Small intestine (tissue), 7 donors: ENCODE measurements around the gene PRKAG2. TPM values are rescaled to one million over a fixed set of nuclear protein-coding genes. Genes with fewer than 3 reads are reported as not detected.

ENCODE experiments used
- DNase-seq, 2 donors: peaks; one replicate each; pipeline versions ENCODE4 v3.0.0 to v3.0.0-alpha.2; 2013
- FAIRE-seq: peaks from 2 replicates; lab custom pipeline; 2012; peaks lifted over from hg19 to GRCh38; lab: Jason Lieb, UNC
- H3K27ac ChIP-seq, 3 donors: one replicate each; pipeline ENCODE4 v1.5.1; 2013; ENCODE audit warnings: low read length in 2 of 3, mild to moderate bottlenecking in 2 of 3, control low read depth in 1 of 3, inconsistent platforms in 1 of 3, low read depth in 1 of 3, moderate library complexity in 1 of 3
- H3K27me3 ChIP-seq, 3 donors: one replicate each; pipeline ENCODE4 v1.6.1; 2013; ENCODE audit warnings: low read length in 3 of 3, inconsistent platforms in 1 of 3; ENCODE audit not compliant: control insufficient read depth in 3 of 3, insufficient read depth in 3 of 3
- H3K36me3 ChIP-seq, 3 donors: one replicate each; pipeline ENCODE4 v1.6.1; 2013; ENCODE audit warnings: low read length in 3 of 3, inconsistent platforms in 1 of 3, low read depth in 1 of 3, mild to moderate bottlenecking in 1 of 3, moderate library complexity in 1 of 3; ENCODE audit not compliant: control insufficient read depth in 3 of 3, insufficient read depth in 2 of 3
- H3K4me1 ChIP-seq, 3 donors: one replicate each; pipeline ENCODE4 v1.6.1; 2013; ENCODE audit warnings: low read length in 2 of 3, inconsistent platforms in 1 of 3, low read depth in 1 of 3, mild to moderate bottlenecking in 1 of 3, moderate library complexity in 1 of 3; ENCODE audit not compliant: control insufficient read depth in 3 of 3, insufficient read depth in 2 of 3
- H3K4me3 ChIP-seq, 3 donors: one replicate each; pipeline ENCODE4 v1.5.1; 2013; ENCODE audit warnings: low read length in 3 of 3, control low read depth in 1 of 3, inconsistent platforms in 1 of 3, low read depth in 1 of 3, mild to moderate bottlenecking in 1 of 3, moderate library complexity in 1 of 3
- H3K9me3 ChIP-seq, 2 donors: one replicate each; pipeline ENCODE4 v1.6.1; 2013; ENCODE audit warnings: low read depth in 1 of 2, low read length in 1 of 2; ENCODE audit not compliant: control insufficient read depth in 2 of 2, insufficient read depth in 1 of 2
- WGBS, 3 donors: extraction: QIAGEN DNeasy Blood & Tissue Kit; methylation state at CpG; one replicate each; pipeline ENCODE4 v1.1.7; 2013; 5-methylcytosine and 5-hydroxymethylcytosine counted together
- polyA plus RNA-seq, 4 donors: library from polyadenylated mRNA; stranded (reverse) in 3 of 4; unstranded in 1 of 4; fragments of 200-250 nt in 3 of 4; fragments of 120-200 nt in 1 of 4; gene quantifications; one replicate each; pipeline versions ENCODE4 v1.2.1 to v1.2.3, GENCODE V29; 2013
- donor health status: healthy with polysubstance abuse.
- donor health status: control.
- donor health status: control.
- donor health status: Bipolar disorder and iron deficiency.
- donor health status: healthy.

The PRKAG2 gene
- polyA plus RNA-seq, 4 donors = 26.3 to 57.9 (median 49.4) TPM

DNA sequence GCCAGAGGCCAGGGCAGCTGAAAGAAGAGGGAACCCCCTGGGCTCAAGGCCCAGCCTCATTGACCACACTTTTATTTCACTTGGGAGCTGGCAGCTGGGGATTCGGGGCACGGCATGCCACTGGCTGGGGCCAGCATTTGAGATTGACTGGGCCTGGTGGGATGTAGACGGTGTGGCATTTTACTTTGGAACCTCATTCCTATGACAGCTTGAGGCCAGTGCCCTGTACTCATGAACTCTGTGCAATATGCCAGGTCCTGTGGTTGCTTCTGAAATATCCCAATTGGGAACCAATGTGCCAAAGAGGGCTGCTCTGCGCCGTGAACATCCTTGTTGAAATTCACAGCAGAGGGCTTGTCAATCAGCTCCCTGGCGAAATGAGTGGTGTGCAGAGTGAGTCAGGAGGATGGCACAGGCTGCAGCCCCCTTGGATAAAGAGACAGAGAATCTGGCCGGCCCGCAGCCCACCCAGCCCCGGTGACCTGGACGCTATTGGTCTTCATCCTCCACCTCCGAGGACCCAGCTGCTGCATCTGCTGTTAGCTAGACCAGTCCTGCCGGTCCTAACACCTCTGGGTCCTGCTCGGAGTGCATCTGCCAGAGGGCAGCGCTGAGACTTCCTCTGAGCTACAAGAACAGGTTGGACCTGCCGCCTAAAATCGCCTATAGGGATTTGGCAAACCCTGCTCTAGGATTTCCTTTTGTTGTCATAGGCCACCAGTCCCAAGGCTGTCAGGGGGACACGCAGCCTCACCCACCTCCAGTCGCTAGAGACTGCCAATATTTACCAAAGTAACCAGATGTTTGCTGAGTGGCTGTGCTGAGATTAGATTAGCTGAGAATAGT, 58.0 kb downstream of the PRKAG2 start:
- H3K4me3 ChIP-seq = no peak overlapping the region
- WGBS, 3 donors = 35 to 71% (median 40%) methylated on average over 18 of the region's 18 CpGs
- peaks cover 0 to 38% (median 0%) of the 10 kb centered on the region in 3 donors for H3K36me3 ChIP-seq
- DNase-seq = peak; percentile 56 to 64
- no peaks in the 10 kb centered on the region for H3K9me3 ChIP-seq
- no peak for FAIRE-seq
- H3K27ac ChIP-seq = peak overlapping the region; percentile 71 to 93 (median 81)
- peaks cover 8 to 78% (median 10%) of the 10 kb centered on the region in 3 donors for H3K4me1 ChIP-seq
- no peaks in the 10 kb centered on the region for H3K27me3 ChIP-seq

DNA sequence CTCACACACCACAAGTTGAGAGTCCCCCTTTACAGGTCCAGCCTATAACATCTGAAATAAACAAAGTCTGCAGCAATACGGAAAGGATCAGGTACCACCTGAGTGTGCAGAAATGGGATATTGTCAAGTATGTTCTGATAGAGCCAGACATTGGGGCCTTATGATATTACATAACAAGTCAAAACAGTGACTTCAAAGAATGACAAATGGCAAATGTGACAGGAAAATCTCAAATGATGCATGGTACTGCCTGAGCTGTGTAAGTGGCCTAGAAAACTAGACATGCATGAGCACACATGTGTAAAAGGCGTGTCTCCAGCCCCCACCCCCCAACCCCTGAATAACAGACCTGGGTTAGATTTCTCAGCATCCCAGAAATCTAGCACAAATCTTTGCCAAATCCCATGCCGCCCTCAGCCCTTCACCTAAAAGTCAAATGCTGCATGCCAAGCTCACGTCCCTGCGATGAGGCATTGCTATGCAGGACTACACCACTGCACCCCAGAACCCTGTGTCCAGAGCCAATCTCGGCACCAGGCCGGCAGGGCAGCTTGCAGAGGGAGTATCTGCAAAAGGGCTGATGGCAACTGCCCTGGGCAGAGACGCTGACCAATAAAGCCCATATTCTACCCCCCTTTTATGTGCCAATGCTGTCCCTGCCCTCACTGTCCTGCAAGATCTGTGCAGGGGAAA, 58.8 kb downstream of the PRKAG2 start:
- DNase-seq (no peak), FAIRE-seq (no peak)
- H3K36me3 ChIP-seq = peaks cover 0 to 45% (median 0%) of the 10 kb centered on the region in 3 donors
- H3K9me3 ChIP-seq = no peaks in the 10 kb centered on the region
- H3K4me1 ChIP-seq = peaks cover 7 to 76% (median 8%) of the 10 kb centered on the region in 3 donors
- no peaks in the 10 kb centered on the region for H3K27me3 ChIP-seq
- H3K4me3 ChIP-seq = no peak overlapping the region
- peak overlapping the region in 1 of 3 donors; percentile 93 for H3K27ac ChIP-seq
- WGBS, 3 donors = 90 to 92% (median 91%) methylated on average over 8 of the region's 8 CpGs

DNA sequence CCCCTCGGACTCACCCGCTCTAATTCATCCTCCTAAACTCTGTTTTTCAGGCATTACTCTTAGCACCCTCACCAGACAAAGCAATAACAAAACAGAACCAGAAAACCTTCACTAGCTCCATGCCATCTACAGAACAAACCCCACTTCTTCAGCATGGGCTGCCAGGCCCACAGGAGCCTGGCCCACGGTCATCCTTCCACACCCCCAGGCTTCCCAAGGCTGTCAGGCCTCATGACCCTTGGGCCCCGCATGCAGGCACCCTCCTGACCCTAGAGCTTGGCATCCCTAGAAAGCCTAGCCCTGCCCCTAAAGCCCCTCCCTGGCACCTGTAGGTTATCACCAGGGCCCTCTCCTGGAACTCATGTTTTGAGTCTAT, 59.6 kb downstream of the PRKAG2 start:
- FAIRE-seq (no peak), DNase-seq (no peak)
- peaks cover 7 to 73% (median 8%) of the 10 kb centered on the region in 3 donors for H3K4me1 ChIP-seq
- H3K9me3 ChIP-seq = no peaks in the 10 kb centered on the region
- peaks cover 0 to 47% (median 0%) of the 10 kb centered on the region in 3 donors for H3K36me3 ChIP-seq
- H3K27me3 ChIP-seq = no peaks in the 10 kb centered on the region
- 85 to 91% (median 86%) methylated on average over 4 of the region's 4 CpGs for WGBS, 3 donors
- no peak overlapping the region for H3K27ac ChIP-seq
- no peak overlapping the region for H3K4me3 ChIP-seq

DNA sequence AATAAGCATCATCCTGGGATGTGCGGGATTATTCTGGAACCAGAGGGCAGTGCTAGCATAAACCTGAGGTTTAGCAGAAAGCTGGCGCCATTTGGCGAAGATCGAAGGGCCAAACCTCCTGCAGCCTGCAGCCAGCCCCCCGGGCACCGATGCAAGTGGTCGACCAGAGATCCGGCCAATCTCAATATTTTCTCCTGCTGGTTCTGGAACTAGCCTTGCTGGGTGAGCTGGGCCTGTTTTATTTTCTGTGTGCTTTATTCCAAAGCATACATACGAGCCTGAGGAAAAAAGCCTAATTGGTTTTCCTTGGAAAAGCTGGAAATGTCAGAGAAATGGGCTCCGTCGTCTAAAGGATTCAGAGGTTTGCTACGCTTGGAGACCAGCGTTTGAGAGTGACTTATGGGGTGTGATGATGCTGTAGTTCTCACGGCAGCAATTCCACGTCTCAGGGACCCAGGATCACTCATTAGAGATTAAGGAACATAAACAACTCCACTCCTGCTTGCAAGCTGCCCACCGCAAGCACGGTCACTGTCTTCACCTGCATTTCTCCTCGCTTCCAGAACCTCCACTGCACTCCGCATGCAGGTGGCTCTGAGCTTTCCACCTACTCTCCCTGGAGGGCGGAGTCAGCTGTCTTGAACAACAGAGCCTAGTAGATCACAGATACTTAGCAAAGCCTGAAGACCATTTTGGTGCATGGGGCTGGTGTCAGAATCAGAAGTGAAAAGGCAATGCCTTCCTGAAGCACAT, 60.2 kb downstream of the PRKAG2 start:
- FAIRE-seq (no peak), DNase-seq (no peak)
- H3K4me1 ChIP-seq = peaks cover 5 to 72% (median 7%) of the 10 kb centered on the region in 3 donors
- H3K27ac ChIP-seq = no peak overlapping the region
- 94 to 95% (median 94%) methylated on average over 20 of the region's 20 CpGs for WGBS, 3 donors
- no peaks in the 10 kb centered on the region for H3K9me3 ChIP-seq
- H3K27me3 ChIP-seq = no peaks in the 10 kb centered on the region
- H3K36me3 ChIP-seq = peaks cover 0 to 41% (median 0%) of the 10 kb centered on the region in 3 donors
- no peak overlapping the region for H3K4me3 ChIP-seq

DNA sequence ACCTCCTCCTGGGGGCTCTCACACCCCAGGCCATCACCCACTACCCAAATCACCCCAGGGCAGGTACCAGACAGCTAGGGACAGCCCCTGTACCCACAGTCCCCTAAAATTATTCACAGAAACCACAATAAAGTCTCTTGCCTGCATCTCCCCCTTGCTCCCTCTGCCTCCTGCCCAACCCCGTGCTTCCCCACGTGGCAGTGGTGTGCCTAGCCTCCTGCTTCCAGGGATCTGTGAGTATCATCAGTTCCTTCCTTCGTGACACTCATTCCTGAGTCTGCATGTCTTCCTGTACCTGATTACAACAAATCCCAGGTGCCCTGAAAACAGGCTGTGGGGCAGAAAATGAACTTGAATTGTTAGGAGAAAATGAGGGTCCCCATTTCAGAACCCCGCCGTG, 61.5 kb downstream of the PRKAG2 start:
- no peak overlapping the region for H3K27ac ChIP-seq
- FAIRE-seq (no peak), DNase-seq (no peak)
- peaks cover 0 to 48% (median 0%) of the 10 kb centered on the region in 3 donors for H3K36me3 ChIP-seq
- H3K9me3 ChIP-seq = no peaks in the 10 kb centered on the region
- peaks cover 0 to 72% (median 2%) of the 10 kb centered on the region in 3 donors for H3K4me1 ChIP-seq
- 83 to 93% (median 86%) methylated on average over 5 of the region's 5 CpGs for WGBS, 3 donors
- no peak overlapping the region for H3K4me3 ChIP-seq
- no peaks in the 10 kb centered on the region for H3K27me3 ChIP-seq

DNA sequence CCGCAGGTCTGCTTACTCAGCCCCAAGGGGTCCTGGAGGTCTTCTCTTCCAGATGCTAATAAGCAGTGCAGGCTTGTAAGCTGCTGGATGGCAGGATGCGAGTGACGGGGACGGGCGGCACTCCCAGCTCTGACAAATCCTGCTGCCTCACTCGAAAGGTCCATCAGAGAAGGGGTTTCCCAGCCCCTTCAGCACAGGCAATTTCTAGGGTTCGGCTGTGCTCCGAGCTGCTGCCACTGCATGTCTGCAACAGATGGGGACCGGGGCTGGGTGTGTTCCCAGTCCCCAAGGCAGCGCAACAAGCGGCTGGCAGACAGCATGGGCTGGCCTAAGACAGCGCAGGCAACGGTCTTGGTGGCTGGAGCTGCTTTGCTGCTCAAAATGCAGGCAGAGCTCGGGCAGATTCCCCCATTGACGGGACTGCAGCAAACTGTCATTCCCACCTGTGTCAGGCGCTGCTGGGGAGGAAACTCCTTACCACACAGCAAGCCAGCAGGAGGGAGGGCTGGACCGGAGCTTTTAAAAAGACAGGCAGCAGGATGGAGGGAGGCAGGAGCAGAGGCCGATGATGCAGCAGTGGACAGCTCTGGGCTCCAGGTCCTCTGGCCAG, 62.4 kb downstream of the PRKAG2 start:
- H3K4me3 ChIP-seq = no peak overlapping the region

DNA sequence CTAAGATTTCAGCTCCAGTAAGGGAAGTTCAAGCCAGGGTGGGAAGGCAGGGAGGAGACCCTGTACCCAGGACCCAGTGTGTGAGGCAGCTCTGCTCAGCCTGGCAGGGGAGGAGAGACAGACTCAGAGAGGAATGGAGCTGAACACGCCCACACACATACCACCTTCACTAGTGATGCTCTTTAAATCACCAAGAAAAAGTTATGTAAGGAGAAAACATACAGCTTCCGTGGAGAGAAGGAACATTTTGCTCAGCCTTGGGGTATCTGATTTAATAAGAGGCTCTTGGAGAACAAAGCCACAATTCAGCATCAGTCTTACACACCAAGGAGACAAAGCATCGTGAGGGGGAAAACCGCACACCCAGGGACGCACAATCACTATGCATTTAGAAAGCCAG, 62.9 kb downstream of the PRKAG2 start:
- peaks cover 0 to 53% (median 0%) of the 10 kb centered on the region in 3 donors for H3K36me3 ChIP-seq
- H3K4me3 ChIP-seq = no peak overlapping the region
- H3K9me3 ChIP-seq = no peaks in the 10 kb centered on the region
- FAIRE-seq (no peak), DNase-seq (no peak)
- peaks cover 0 to 72% (median 12%) of the 10 kb centered on the region in 3 donors for H3K4me1 ChIP-seq
- WGBS, 3 donors = 83 to 96% (median 84%) methylated on average over 5 of the region's 5 CpGs
- no peak overlapping the region for H3K27ac ChIP-seq
- no peaks in the 10 kb centered on the region for H3K27me3 ChIP-seq

More for the DNA sequence above, 62.4 kb downstream of the PRKAG2 start:
- Histone ChIP-seq H3K36me3 (peaks cover 0 to 48% (median 0%) of the 10 kb centered on the region in 3 donors), H3K27ac (no peak overlapping the region), H3K9me3 (no peaks in the 10 kb centered on the region), H3K27me3 (no peaks in the 10 kb centered on the region), H3K4me1 (peaks cover 0 to 72% (median 8%) of the 10 kb centered on the region in 3 donors)
- DNase-seq = no peak
- FAIRE-seq = no peak
- WGBS, 3 donors = 80 to 95% (median 84%) methylated on average over 18 of the region's 18 CpGs
